ENCODE results near the gene SLC6A11. TPM values are rescaled to one million over a fixed set of nuclear protein-coding genes. Genes with fewer than 3 reads are reported as not detected.

The SLC6A11 gene
- total and polyA plus RNA-seq, 2 experiments from 2014 or later: 0.18 TPM; not detected in 1

GRCh38 chr3:10974746-10975375 is 158.8 kb downstream of the SLC6A11 start:
- no peaks in the 10 kb centered on the region for H3K9me3 ChIP-seq (ENCODE audit: low read depth)
- no peak for DNase-seq (ENCODE audit: low read depth in 1 of 2, low spot score in 1 of 2)
- no peak overlapping the region for H3K4me3 ChIP-seq
- peaks cover 2% of the 10 kb centered on the region for H3K4me1 ChIP-seq (ENCODE audit: low read depth)
- no peak overlapping the region for H3K27ac ChIP-seq
- TF ChIP-seq CTCF (IDR thresholded peaks at IDR 0.05; ENCODE audit: low read depth, low read length): no peak
- no peaks in the 10 kb centered on the region for H3K36me3 ChIP-seq
- H3K27me3 ChIP-seq: peaks cover 16% of the 10 kb centered on the region

GRCh38 chr3:10975695-10976234 is 159.7 kb downstream of the SLC6A11 start:
- DNase-seq (ENCODE audit: low read depth in 1 of 2, low spot score in 1 of 2): no peak
- no peak for TF ChIP-seq CTCF (IDR thresholded peaks at IDR 0.05; ENCODE audit: low read depth, low read length)
- Histone ChIP-seq H3K4me3 (no peak overlapping the region), H3K27ac (no peak overlapping the region), H3K9me3 (ENCODE audit: low read depth) (no peaks in the 10 kb centered on the region), H3K27me3 (peaks cover 11% of the 10 kb centered on the region), H3K4me1 (ENCODE audit: low read depth) (peaks cover 7% of the 10 kb centered on the region), H3K36me3 (no peaks in the 10 kb centered on the region)

DNA sequence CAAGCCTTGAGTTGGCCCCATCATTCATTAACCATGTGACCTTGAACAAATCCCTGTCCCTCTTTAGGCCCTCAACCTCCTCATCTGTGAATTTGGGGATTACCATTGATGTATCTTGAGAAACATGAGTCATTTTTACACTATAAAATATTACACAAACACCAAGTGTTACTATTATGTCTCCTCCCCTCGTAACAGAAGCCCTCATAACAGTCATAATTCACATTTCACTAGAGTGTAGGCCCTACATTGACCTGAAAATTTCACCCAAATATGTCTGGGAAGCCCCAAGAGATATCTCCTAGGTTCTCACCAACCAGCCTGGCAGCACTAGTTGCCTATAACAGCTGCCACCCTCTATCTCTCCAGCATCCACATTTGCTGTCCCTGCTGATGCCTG is 160.7 kb downstream of the SLC6A11 start:
- Histone ChIP-seq H3K9me3 (ENCODE audit: low read depth) (no peaks in the 10 kb centered on the region), H3K27ac (no peak overlapping the region), H3K27me3 (peaks cover 11% of the 10 kb centered on the region), H3K4me3 (no peak overlapping the region), H3K4me1 (ENCODE audit: low read depth) (peaks cover 7% of the 10 kb centered on the region), H3K36me3 (no peaks in the 10 kb centered on the region)
- no peak for TF ChIP-seq CTCF (IDR thresholded peaks at IDR 0.05; ENCODE audit: low read depth, low read length)
- DNase-seq (ENCODE audit: low read depth in 1 of 2, low spot score in 1 of 2): no peak

DNA sequence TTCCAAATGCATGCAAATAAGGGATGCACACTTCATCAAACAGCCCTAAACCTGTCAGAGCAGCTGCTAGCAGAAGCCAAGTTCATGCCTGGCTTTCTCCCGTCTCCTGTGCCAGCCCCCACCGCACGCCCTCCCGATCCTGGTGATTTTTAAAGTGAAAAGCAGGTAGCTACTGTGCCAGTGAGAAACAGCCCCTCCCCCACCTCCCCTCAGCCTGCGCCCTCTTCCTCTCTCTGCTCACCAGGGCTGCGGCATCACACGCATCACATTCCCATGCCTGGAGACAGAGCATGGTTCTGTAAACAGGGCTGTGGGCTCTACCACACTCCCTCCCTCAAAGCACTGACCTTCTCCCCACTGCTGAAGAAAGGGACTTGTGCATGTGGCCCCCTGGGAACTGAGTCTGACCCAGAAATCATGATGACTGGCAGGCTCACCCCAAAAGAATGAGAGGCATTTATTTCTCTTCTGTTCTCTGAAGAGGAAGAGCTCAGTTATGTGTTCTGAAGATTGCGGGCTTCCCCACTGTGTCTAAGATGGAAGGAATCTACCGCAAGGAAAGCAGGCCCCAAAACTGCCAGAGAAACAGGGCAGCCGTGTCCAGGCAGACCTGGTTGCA is 162.0 kb downstream of the SLC6A11 start:
- DNase-seq (ENCODE audit: low read depth in 1 of 2, low spot score in 1 of 2): peak in 1 of 2 donors; percentile 4
- no peak overlapping the region for H3K4me3 ChIP-seq
- H3K27me3 ChIP-seq: no peaks in the 10 kb centered on the region
- no peak for TF ChIP-seq CTCF (IDR thresholded peaks at IDR 0.05; ENCODE audit: low read depth, low read length)
- peaks cover 17% of the 10 kb centered on the region for H3K4me1 ChIP-seq (ENCODE audit: low read depth)
- no peaks in the 10 kb centered on the region for H3K9me3 ChIP-seq (ENCODE audit: low read depth)
- H3K27ac ChIP-seq: no peak overlapping the region
- no peaks in the 10 kb centered on the region for H3K36me3 ChIP-seq

DNA sequence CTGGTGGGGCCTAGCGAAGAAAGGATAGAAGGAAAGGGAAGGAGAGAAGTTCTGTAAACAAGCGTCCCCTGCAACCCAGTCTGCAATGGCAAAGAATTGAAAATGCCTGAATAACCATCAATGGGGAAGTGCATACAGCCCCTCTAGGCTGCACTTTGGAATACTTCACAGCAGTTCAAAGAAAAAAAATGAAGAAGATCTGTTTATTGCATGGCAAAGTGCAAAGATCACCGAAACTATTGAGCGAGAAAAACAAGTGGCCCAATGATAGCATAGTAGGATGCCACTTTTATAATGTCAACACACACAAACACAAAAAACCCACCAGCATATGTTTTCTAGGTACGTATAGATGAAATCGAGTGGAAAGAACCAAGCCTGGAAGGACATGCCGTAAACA is 162.9 kb downstream of the SLC6A11 start:
- Histone ChIP-seq H3K9me3 (ENCODE audit: low read depth) (no peaks in the 10 kb centered on the region), H3K27ac (no peak overlapping the region), H3K4me3 (no peak overlapping the region), H3K4me1 (ENCODE audit: low read depth) (peaks cover 19% of the 10 kb centered on the region), H3K36me3 (no peaks in the 10 kb centered on the region), H3K27me3 (no peaks in the 10 kb centered on the region)
- no peak for DNase-seq (ENCODE audit: low read depth in 1 of 2, low spot score in 1 of 2)
- TF ChIP-seq CTCF (IDR thresholded peaks at IDR 0.05; ENCODE audit: low read depth, low read length): no peak

Data from cardiac muscle cell (in vitro differentiated cells and primary cell).